Measurements from ENCODE around the gene NDUFB6.

GRCh38 chr9:32603914-32604852 lies 31.2 kb upstream of the NDUFB6 start:
- TF ChIP-seq ZFP30 (CRISPR knock-in tag; IDR thresholded peaks at IDR 0.05) (no peak), PPARA (CRISPR knock-in tag; IDR thresholded peaks at IDR 0.05; ENCODE audit: borderline replicate concordance) (no peak), ZFP3 (CRISPR knock-in tag; IDR thresholded peaks at IDR 0.05) (no peak), RARB (CRISPR knock-in tag; IDR thresholded peaks at IDR 0.05) (no peak), PATZ1 (CRISPR knock-in tag; IDR thresholded peaks at IDR 0.05; ENCODE audit: borderline replicate concordance) (no peak)

All from SK-N-SH treated with all-trans-retinoic acid at 6 μM for 48 hours (cell line).